Measurements from ENCODE around the gene MTFP1. TPM values are rescaled to one million over a fixed set of nuclear protein-coding genes. Genes with fewer than 3 reads are reported as not detected.

Gene MTFP1
- total RNA-seq, 1 donor from 2014 or later, result 21.1 TPM

- intact Hi-C loops (cut with DNase I), result no loop called here
- TF ChIP-seq, protein P1, sequence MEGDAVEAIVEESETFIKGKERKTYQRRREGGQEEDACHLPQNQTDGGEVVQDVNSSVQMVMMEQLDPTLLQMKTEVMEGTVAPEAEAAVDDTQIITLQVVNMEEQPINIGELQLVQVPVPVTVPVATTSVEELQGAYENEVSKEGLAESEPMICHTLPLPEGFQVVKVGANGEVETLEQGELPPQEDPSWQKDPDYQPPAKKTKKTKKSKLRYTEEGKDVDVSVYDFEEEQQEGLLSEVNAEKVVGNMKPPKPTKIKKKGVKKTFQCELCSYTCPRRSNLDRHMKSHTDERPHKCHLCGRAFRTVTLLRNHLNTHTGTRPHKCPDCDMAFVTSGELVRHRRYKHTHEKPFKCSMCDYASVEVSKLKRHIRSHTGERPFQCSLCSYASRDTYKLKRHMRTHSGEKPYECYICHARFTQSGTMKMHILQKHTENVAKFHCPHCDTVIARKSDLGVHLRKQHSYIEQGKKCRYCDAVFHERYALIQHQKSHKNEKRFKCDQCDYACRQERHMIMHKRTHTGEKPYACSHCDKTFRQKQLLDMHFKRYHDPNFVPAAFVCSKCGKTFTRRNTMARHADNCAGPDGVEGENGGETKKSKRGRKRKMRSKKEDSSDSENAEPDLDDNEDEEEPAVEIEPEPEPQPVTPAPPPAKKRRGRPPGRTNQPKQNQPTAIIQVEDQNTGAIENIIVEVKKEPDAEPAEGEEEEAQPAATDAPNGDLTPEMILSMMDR (IDR thresholded peaks at IDR 0.05), result no peak
- TF ChIP-seq POLR2AphosphoS5 (IDR thresholded peaks at IDR 0.05; ENCODE audit: insufficient read depth in 1 of 2, low read depth in 1 of 2), result no peak
- no peak for TF ChIP-seq POLR2A (IDR thresholded peaks at IDR 0.05)
- Histone ChIP-seq H3K4me1 (peaks cover 15% of the 10 kb centered on the region), H3K27ac (no peak overlapping the region), H3K36me3 (no peaks in the 10 kb centered on the region), H3K27me3 (no peaks in the 10 kb centered on the region), H3K4me3 (no peak overlapping the region), H3K9me3 (no peaks in the 10 kb centered on the region)
- no peak for DNase-seq (ENCODE audit: extremely low spot score in 2 of 2)
Observed at GRCh38 chr22:30392661-30393321, 32.8 kb upstream of the MTFP1 start.

DNA sequence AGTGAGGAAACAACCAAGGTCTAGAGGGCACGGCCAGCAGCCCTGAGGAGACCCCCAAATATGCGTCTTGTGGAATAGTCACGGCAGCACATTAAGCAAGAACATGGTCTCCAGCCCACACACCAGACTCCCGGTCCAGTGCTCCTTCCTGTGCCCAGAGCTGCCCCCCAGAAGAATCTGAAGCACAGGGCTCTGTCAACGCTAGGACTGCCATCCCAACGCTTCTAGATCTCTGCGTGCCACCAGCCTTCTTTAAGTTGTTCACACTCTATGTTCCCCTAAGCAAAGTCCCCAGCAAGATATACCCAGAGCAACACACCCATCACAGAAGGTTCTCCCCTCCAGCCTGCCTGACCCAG lies 32.3 kb upstream of the MTFP1 start:
- Histone ChIP-seq H3K36me3 (no peaks in the 10 kb centered on the region), H3K27ac (no peak overlapping the region), H3K9me3 (no peaks in the 10 kb centered on the region), H3K4me3 (no peak overlapping the region), H3K27me3 (no peaks in the 10 kb centered on the region), H3K4me1 (peaks cover 20% of the 10 kb centered on the region)
- TF ChIP-seq POLR2AphosphoS5 (IDR thresholded peaks at IDR 0.05; ENCODE audit: insufficient read depth in 1 of 2, low read depth in 1 of 2), result no peak
- TF ChIP-seq, protein P1 (IDR thresholded peaks at IDR 0.05), result no peak
- TF ChIP-seq POLR2A (IDR thresholded peaks at IDR 0.05), result no peak
- intact Hi-C loops (cut with DNase I), result no loop called here
- no peak for DNase-seq (ENCODE audit: extremely low spot score in 2 of 2)

- Histone ChIP-seq H3K27me3 (no peaks in the 10 kb centered on the region), H3K27ac (no peak overlapping the region), H3K9me3 (no peaks in the 10 kb centered on the region), H3K4me3 (no peak overlapping the region), H3K36me3 (no peaks in the 10 kb centered on the region), H3K4me1 (peaks cover 26% of the 10 kb centered on the region)
- TF ChIP-seq POLR2AphosphoS5 (IDR thresholded peaks at IDR 0.05; ENCODE audit: insufficient read depth in 1 of 2, low read depth in 1 of 2) (no peak), POLR2A (IDR thresholded peaks at IDR 0.05) (no peak)
- TF ChIP-seq, protein P1 (IDR thresholded peaks at IDR 0.05), result no peak
- intact Hi-C loops (cut with DNase I), result no loop called here
- no peak for DNase-seq (ENCODE audit: extremely low spot score in 2 of 2)
Observed at GRCh38 chr22:30393885-30394284, 31.7 kb upstream of the MTFP1 start.

GRCh38 chr22:30396871-30397655 lies 28.5 kb upstream of the MTFP1 start, which contains the start of gene SEC14L2:
Gene SEC14L2 (plus strand): TSS chr22:30397018. CDS start chr22:30397117, 99 bp downstream.
- Histone ChIP-seq H3K4me3 (peak within 1 kb of the TSS; percentile 68 to 97), H3K36me3 (no peaks in the 10 kb centered on the region), H3K27me3 (no peaks in the 10 kb centered on the region), H3K9me3 (no peaks in the 10 kb centered on the region), H3K27ac (peak within 1 kb of the TSS; percentile 74), H3K4me1 (peaks cover 35% of the 10 kb centered on the region)
- TF ChIP-seq, protein P1 (IDR thresholded peaks at IDR 0.05), result no peak
- TF ChIP-seq POLR2AphosphoS5 (IDR thresholded peaks at IDR 0.05; ENCODE audit: insufficient read depth in 1 of 2, low read depth in 1 of 2), result peak in 1 of 2 donors; percentile 80
- TF ChIP-seq POLR2A (IDR thresholded peaks at IDR 0.05), result peak in 1 of 2 donors; percentile 40
- no peak for DNase-seq (ENCODE audit: extremely low spot score in 2 of 2)
- intact Hi-C loops (cut with DNase I), result no loop called here
